WTC11 (cell line): ENCODE results near the gene TNRC6A. TPM values are rescaled to one million over a fixed set of nuclear protein-coding genes. Genes with fewer than 3 reads are reported as not detected.
A peak's percentile ranks its signal among the peaks of the same experiment; 100 is the strongest.

ENCODE experiments used
- ATAC-seq: fragments of 200-7000 bp; cut with Tn5 transposase; 2 replicates; pipeline ENCODE4 v1.10.0; 2021; ENCODE audit warnings: mild to moderate bottlenecking, moderate library complexity
- CTCF ChIA-PET: fragments of 300-600 bp; sonication (Branson Sonifier 250); formaldehyde crosslinking; loops from one replicate; lab custom pipeline; 2021; ENCODE audit warnings: antibody characterized with exemption; lab: Charles Lee
- POLR2A ChIA-PET: fragments of 350-600 bp; sonication (Branson Sonifier 250); formaldehyde crosslinking; loops from one replicate; lab custom pipeline; 2021; ENCODE audit warnings: antibody characterized with exemption; lab: Charles Lee
- DNase-seq: peaks from one replicate; pipeline ENCODE4 v3.0.0; 2021; ENCODE audit warnings: low spot score
- H3K27ac Mint-ChIP-seq: 2 replicates; pipeline ENCODE4 v1.8.0; 2021; ENCODE audit warnings: mixed read lengths
- H3K27me3 Mint-ChIP-seq: 2 replicates; pipeline ENCODE4 v1.8.0; 2021; ENCODE audit warnings: low read depth, mild to moderate bottlenecking, moderate library complexity, mixed read lengths
- H3K36me3 Mint-ChIP-seq: 2 replicates; pipeline ENCODE4 v1.8.0; 2021; ENCODE audit warnings: mixed read lengths
- H3K4me1 Mint-ChIP-seq: 2 replicates; pipeline ENCODE4 v1.8.0; 2022; ENCODE audit warnings: mixed read lengths
- H3K4me3 Mint-ChIP-seq: 2 replicates; pipeline ENCODE4 v1.8.0; 2021; ENCODE audit warnings: mild to moderate bottlenecking, moderate library complexity, mixed read lengths
- H3K9me3 Mint-ChIP-seq: 2 replicates; pipeline ENCODE4 v1.8.0; 2021; ENCODE audit warnings: mixed read lengths
- FOXJ3 ChIP-seq: sonication (generic); formaldehyde crosslinking; IDR thresholded peaks from 2 replicates; pipeline ENCODE4 v1.9.0; 2021; ENCODE audit warnings: missing genetic modification reagents, mild to moderate bottlenecking, borderline replicate concordance
- GABPB1 ChIP-seq: sonication (generic); formaldehyde crosslinking; IDR thresholded peaks from 2 replicates; pipeline ENCODE4 v1.8.1; 2023; ENCODE audit warnings: mild to moderate bottlenecking, missing genetic modification reagents
- JAZF1 ChIP-seq: fragments of 250-450 bp; sonication (Bioruptor Pico); IDR thresholded peaks from 2 replicates; pipeline ENCODE4 v1.9.0; 2021; ENCODE audit warnings: moderate library complexity, mild to moderate bottlenecking, inconsistent platforms
- MXD4 ChIP-seq: fragments of 250-450 bp; sonication (Bioruptor Pico); IDR thresholded peaks from 2 replicates; pipeline ENCODE4 v1.8.0; 2021; ENCODE audit warnings: mild to moderate bottlenecking, moderate library complexity, borderline replicate concordance
- NFE2L1 ChIP-seq: sonication (generic); formaldehyde crosslinking; IDR thresholded peaks from 2 replicates; pipeline ENCODE4 v1.8.1; 2023; ENCODE audit warnings: missing genetic modification reagents
- NR3C1 ChIP-seq: sonication (generic); formaldehyde crosslinking; conservative IDR thresholded peaks from 2 replicates; pipeline ENCODE4 v1.8.1; 2023; ENCODE audit warnings: low read depth, mild to moderate bottlenecking, missing genetic modification reagents
- TEAD4 ChIP-seq: sonication (generic); formaldehyde crosslinking; IDR thresholded peaks from 2 replicates; pipeline ENCODE4 v1.8.0; 2022; ENCODE audit warnings: mild to moderate bottlenecking, missing genetic modification reagents
- ZBTB21 ChIP-seq: sonication (generic); formaldehyde crosslinking; IDR thresholded peaks from 2 replicates; pipeline ENCODE4 v1.8.1; 2023; ENCODE audit warnings: mild to moderate bottlenecking, missing genetic modification reagents, borderline replicate concordance
- ZNF232 ChIP-seq: sonication (generic); formaldehyde crosslinking; IDR thresholded peaks from 2 replicates; pipeline ENCODE4 v1.8.0; 2022; ENCODE audit warnings: mild to moderate bottlenecking, missing genetic modification reagents
- ZNF416 ChIP-seq: fragments of 250-450 bp; sonication (Bioruptor Pico); IDR thresholded peaks from 2 replicates; pipeline ENCODE4 v1.9.0; 2021; ENCODE audit warnings: mild to moderate bottlenecking, inconsistent platforms
- ZNF423 ChIP-seq: fragments of 250-450 bp; sonication (Bioruptor Pico); IDR thresholded peaks from 2 replicates; pipeline ENCODE4 v2.1.2; 2022; ENCODE audit warnings: mild to moderate bottlenecking, moderate library complexity
- ZNF671 ChIP-seq: fragments of 250-450 bp; sonication (Bioruptor Pico); IDR thresholded peaks from 2 replicates; pipeline ENCODE4 v1.8.0; 2021; ENCODE audit warnings: mild to moderate bottlenecking
- total RNA-seq: library from RNA; stranded (reverse); gene quantifications from 3 replicates; pipeline ENCODE4 v1.2.3, GENCODE V29; 2021
- TF ChIP-seq, protein P1 (sequence below): sonication (generic); formaldehyde crosslinking; IDR thresholded peaks from 2 replicates; pipeline ENCODE4 v1.8.0; 2023; ENCODE audit warnings: missing genetic modification reagents
- TF ChIP-seq, protein P2 (sequence below): sonication (generic); formaldehyde crosslinking; IDR thresholded peaks from 2 replicates; pipeline ENCODE4 v1.8.1; 2023; ENCODE audit warnings: mild to moderate bottlenecking, moderate library complexity, missing genetic modification reagents
- TF ChIP-seq, protein P3 (sequence below): fragments of 250-450 bp; sonication (Bioruptor Pico); IDR thresholded peaks from 2 replicates; pipeline ENCODE4 v1.9.0; 2021; ENCODE audit warnings: moderate library complexity, mild to moderate bottlenecking, inconsistent platforms, borderline replicate concordance
- TF ChIP-seq, protein P4 (sequence below): sonication (generic); formaldehyde crosslinking; IDR thresholded peaks from 2 replicates; pipeline ENCODE4 v1.8.1; 2022; ENCODE audit warnings: low read depth, mild to moderate bottlenecking, moderate library complexity, missing genetic modification reagents, borderline replicate concordance
- TF ChIP-seq, protein P5 (sequence below): fragments of 250-450 bp; sonication (Bioruptor Pico); IDR thresholded peaks from 2 replicates; pipeline ENCODE4 v1.9.0; 2021; ENCODE audit warnings: mild to moderate bottlenecking
- TF ChIP-seq, protein P6 (sequence below): sonication (generic); formaldehyde crosslinking; conservative IDR thresholded peaks from 2 replicates; pipeline ENCODE4 v1.8.1; 2022; ENCODE audit warnings: mild to moderate bottlenecking, missing genetic modification reagents

TNRC6A gene
- total RNA-seq, 1 experiment from 2014 or later: 86.3 TPM

DNA sequence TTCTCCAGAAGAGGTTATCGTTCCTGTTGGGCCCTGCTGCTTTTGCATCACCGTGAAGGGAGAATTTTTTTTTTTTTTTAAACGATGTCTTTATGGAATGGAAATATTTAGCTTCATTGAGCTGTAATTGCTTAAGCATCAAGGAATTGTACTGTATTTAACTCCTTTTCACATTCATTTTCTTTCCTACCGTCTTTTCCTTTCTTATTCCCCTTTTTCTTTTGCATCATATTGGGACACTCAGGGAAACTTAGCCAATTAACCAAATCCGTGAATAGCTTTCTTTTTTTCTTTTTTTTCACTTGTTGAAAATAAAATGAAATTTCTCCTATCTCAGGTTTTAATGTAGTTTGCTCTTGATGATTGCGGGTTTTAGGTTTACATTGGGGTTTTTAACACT is 1.5 kb downstream of the TNRC6A start (continued):
- TF ChIP-seq, protein P1, sequence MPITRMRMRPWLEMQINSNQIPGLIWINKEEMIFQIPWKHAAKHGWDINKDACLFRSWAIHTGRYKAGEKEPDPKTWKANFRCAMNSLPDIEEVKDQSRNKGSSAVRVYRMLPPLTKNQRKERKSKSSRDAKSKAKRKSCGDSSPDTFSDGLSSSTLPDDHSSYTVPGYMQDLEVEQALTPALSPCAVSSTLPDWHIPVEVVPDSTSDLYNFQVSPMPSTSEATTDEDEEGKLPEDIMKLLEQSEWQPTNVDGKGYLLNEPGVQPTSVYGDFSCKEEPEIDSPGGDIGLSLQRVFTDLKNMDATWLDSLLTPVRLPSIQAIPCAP (CRISPR knock-in tag): no peak
- no peak for TF ChIP-seq ZNF423 (CRISPR knock-in tag)
- TF ChIP-seq, all 79 proteins: peak for 0

DNA sequence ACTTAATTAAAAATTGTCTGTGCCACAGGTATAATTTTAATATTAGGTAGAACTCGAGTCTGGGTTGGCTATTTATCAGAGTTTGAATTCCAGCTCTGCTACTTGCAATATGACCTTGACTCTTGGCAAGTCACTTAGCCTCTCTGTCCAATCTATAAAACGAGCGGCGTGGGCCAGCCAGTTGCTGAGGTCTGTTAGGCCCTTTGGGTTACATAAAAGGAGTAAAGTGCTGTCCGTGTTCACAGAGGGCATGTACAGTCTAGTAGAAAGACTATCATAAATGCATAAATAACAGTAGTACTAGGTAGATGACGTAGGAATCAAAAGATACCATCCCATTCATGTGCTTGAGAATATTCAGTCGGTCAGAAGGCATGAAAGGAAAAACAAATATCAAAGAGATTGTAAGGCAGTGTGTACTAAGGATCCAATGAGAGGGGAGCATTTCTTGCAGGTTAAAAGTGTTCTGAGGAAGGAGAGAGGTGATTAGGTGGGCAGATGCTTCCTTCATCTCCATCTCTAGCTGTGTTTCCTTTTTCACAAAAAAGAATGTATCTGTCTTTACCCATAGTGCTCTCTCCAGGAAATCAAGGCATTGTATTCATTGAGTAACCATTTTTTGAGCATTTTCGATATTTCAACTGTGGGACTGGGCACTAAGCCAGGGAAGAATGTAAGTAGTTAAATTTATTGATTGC is 2.4 kb downstream of the TNRC6A start:
- Mint-ChIP-seq H3K4me3 (peak overlapping the region; percentile 99), H3K27me3 (no peaks in the 10 kb centered on the region), H3K36me3 (peaks cover 33% of the 10 kb centered on the region), H3K9me3 (no peaks in the 10 kb centered on the region), H3K4me1 (peaks cover 62% of the 10 kb centered on the region), H3K27ac (peak overlapping the region; percentile 46)
- TF ChIP-seq, protein P2, sequence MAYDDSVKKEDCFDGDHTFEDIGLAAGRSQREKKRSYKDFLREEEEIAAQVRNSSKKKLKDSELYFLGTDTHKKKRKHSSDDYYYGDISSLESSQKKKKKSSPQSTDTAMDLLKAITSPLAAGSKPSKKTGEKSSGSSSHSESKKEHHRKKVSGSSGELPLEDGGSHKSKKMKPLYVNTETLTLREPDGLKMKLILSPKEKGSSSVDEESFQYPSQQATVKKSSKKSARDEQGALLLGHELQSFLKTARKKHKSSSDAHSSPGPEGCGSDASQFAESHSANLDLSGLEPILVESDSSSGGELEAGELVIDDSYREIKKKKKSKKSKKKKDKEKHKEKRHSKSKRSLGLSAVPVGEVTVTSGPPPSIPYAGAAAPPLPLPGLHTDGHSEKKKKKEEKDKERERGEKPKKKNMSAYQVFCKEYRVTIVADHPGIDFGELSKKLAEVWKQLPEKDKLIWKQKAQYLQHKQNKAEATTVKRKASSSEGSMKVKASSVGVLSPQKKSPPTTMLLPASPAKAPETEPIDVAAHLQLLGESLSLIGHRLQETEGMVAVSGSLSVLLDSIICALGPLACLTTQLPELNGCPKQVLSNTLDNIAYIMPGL: no peak
- peak; percentile 47; the same call in 1 of the 2 replicates for TF ChIP-seq GABPB1
- ChIA-PET CTCF (no interaction called here), POLR2A (no interaction called here)
- no peak for ATAC-seq
- DNase-seq: no peak

DNA sequence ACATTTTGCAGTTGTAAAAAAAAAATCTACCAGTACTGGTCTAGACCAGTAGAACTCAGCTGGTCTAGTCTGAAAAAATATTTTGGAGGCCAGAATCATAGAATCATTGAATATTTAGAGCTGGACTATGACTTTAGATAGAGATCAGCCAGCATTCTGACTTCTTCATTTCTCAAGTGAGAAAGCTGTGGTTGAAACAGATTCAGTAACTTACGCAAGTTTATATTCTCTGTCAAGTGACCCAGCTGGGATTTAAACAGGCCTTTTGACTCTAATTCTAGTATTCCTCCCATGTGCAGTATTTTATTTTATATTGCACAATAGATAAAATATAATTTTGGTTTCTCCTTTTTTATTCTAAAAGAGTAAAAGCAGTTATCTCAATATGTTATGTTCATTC is 4.9 kb downstream of the TNRC6A start:
- CTCF ChIA-PET: no interaction called here
- no peak for DNase-seq
- no peak for ATAC-seq
- TF ChIP-seq ZBTB21 (CRISPR knock-in tag): no peak
- no peak for TF ChIP-seq NR3C1
- no peak for TF ChIP-seq NFE2L1 (CRISPR knock-in tag)
- TF ChIP-seq ZNF232 (CRISPR knock-in tag): no peak
- H3K36me3 Mint-ChIP-seq: peaks cover 44% of the 10 kb centered on the region
- POLR2A ChIA-PET: no interaction called here
- peak overlapping the region; percentile 73; the same call in 1 of the 2 replicates for H3K27ac Mint-ChIP-seq
- H3K27me3 Mint-ChIP-seq: no peaks in the 10 kb centered on the region
- peaks cover 73% of the 10 kb centered on the region for H3K4me1 Mint-ChIP-seq
- no peaks in the 10 kb centered on the region for H3K9me3 Mint-ChIP-seq
- H3K4me3 Mint-ChIP-seq: no peak overlapping the region

DNA sequence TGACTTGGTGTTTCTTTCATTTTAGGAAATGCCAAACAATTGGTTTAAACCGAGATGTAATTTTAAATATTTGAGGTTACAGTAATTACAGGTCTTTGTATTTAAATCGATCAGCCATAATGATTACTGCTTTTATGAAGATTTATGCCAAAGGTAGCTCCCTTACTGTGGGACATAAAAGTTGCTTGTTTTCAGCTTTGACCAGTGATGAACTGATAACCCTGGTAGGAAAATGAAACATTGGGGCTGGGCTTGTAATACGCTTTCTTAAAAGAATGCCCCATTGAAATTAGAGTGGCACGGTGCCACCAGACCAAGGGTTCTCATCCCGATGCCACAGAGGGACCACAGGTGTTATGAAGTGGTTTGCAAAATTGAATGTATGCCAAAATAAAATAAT is 7.3 kb downstream of the TNRC6A start:
- peaks cover 89% of the 10 kb centered on the region for H3K4me1 Mint-ChIP-seq

More for the DNA sequence above, 7.3 kb downstream of the TNRC6A start:
- POLR2A ChIA-PET: no interaction called here
- no peak for DNase-seq
- Mint-ChIP-seq H3K27ac (peak overlapping the region; percentile 73; the same call in 1 of the 2 replicates), H3K4me3 (no peak overlapping the region), H3K9me3 (no peaks in the 10 kb centered on the region), H3K36me3 (peaks cover 37% of the 10 kb centered on the region), H3K27me3 (no peaks in the 10 kb centered on the region)
- no peak for ATAC-seq
- CTCF ChIA-PET: no interaction called here
- no peak for TF ChIP-seq ZNF416 (CRISPR knock-in tag)
- TF ChIP-seq MXD4: no peak
- TF ChIP-seq, protein P1 (CRISPR knock-in tag): no peak
- TF ChIP-seq ZNF671 (CRISPR knock-in tag): no peak
- TF ChIP-seq, protein P3, sequence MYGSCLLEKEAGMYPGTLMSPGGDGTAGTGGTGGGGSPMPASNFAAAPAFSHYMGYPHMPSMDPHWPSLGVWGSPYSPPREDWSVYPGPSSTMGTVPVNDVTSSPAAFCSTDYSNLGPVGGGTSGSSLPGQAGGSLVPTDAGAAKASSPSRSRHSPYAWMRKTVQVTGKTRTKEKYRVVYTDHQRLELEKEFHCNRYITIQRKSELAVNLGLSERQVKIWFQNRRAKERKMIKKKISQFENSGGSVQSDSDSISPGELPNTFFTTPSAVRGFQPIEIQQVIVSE (CRISPR knock-in tag): no peak
- TF ChIP-seq, protein P4, sequence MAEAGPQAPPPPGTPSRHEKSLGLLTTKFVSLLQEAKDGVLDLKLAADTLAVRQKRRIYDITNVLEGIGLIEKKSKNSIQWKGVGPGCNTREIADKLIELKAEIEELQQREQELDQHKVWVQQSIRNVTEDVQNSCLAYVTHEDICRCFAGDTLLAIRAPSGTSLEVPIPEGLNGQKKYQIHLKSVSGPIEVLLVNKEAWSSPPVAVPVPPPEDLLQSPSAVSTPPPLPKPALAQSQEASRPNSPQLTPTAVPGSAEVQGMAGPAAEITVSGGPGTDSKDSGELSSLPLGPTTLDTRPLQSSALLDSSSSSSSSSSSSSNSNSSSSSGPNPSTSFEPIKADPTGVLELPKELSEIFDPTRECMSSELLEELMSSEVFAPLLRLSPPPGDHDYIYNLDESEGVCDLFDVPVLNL (CRISPR knock-in tag): no peak
- TF ChIP-seq JAZF1 (CRISPR knock-in tag): no peak
- no peak for TF ChIP-seq FOXJ3 (CRISPR knock-in tag)
- no peak for TF ChIP-seq TEAD4
- TF ChIP-seq, protein P5, sequence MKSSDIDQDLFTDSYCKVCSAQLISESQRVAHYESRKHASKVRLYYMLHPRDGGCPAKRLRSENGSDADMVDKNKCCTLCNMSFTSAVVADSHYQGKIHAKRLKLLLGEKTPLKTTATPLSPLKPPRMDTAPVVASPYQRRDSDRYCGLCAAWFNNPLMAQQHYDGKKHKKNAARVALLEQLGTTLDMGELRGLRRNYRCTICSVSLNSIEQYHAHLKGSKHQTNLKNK (CRISPR knock-in tag): no peak
- TF ChIP-seq, protein P6, sequence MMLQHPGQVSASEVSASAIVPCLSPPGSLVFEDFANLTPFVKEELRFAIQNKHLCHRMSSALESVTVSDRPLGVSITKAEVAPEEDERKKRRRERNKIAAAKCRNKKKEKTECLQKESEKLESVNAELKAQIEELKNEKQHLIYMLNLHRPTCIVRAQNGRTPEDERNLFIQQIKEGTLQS: no peak
